ENCODE data around the gene RPL22.
A peak's percentile ranks its signal among the peaks of the same experiment; 100 is the strongest.

- TF ChIP-seq POLR2A (IDR thresholded peaks at IDR 0.05; ENCODE audit: borderline replicate concordance, extremely low read depth, insufficient read depth, insufficient read length) (no peak), CTCF (IDR thresholded peaks at IDR 0.05 in 2 of 3, conservative IDR thresholded peaks at IDR 0.05 in 1 of 3; ENCODE audit: borderline replicate concordance in 1 of 3, insufficient read depth in 1 of 3, low read depth in 2 of 3, low read length in 2 of 3) (no peak), CEBPB (IDR thresholded peaks at IDR 0.05; ENCODE audit: low read depth) (no peak), ZNF274 (IDR thresholded peaks at IDR 0.05; ENCODE audit: low read depth, low read length) (no peak), MAX (IDR thresholded peaks at IDR 0.05) (no peak), POLR2AphosphoS5 (IDR thresholded peaks at IDR 0.05; ENCODE audit: low read depth, low read length) (0 out of 2 replicates have a peak, but pooled peaks have one; percentile 15), RAD21 (IDR thresholded peaks at IDR 0.05; ENCODE audit: low read depth) (no peak)
Observed at GRCh38 chr1:6224718-6225117, 25.3 kb upstream of the RPL22 start.
